ENCODE results near the gene CHCHD6. TPM values are rescaled to one million over a fixed set of nuclear protein-coding genes. Genes with fewer than 3 reads are reported as not detected.

CHCHD6 gene
- total and polyA plus RNA-seq, 2 donors (not counting 3 experiments of a cell fraction or from before 2014, with no cell fraction given) = 8.4 to 10.1 TPM

DNA sequence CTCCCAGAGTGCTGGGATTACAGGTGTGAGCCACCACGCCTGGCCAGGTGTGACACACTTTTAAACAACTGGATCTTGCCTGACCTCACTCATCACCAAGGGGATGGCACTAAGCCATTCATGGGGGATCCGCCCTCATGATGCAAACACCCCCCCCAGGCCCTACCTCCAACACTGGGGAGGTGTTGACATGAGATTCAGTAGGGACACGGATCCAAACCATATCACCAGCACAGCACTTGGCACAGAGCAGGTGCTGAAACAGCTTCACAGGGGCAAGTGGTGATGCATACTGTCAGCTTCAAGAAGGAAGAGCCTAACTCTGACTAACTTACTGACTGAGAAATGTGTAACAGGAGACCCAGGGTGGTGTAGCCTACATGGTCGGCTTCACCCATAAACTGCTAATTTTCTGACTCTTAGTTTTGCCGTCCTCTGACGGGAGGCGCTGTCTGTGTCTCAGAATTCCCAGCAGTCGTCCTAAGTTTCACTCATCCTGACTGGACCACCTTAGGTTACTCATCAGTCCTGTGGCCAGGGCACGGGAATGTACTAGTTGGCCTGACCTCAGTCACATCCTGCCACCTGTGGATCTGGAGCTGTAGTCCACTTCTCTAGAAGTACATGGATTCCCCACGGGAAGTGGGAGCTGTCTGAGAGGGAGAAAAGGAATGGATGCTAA lies 197.0 kb downstream of the CHCHD6 start:
- no TSS peak for BruUV-seq (replicated peaks)
- CTCF ChIA-PET = interaction anchor here (0.8 kb wide), 1 partner anchor 14 kb away, joined by 3 read pairs; no protein-coding TSS in a partner anchor
- no peaks in the 10 kb centered on the region for H3K9me3 ChIP-seq (replicated peaks; ENCODE audit: control insufficient read depth, insufficient read depth, low read length)
- no peak for DNase-seq (ENCODE audit: low read depth, low spot score)
- dilution Hi-C loops (cut with MboI; ENCODE audit: extremely low pct_ligation_motif_present, low sequenced_read_pairs) (no loop called here), intact Hi-C loops (cut with micrococcal nuclease) (no loop called here)
- no peak overlapping the region for H3K4me3 ChIP-seq (replicated peaks in 1 of 3; ENCODE audit: insufficient read depth in 1 of 3, low read depth in 1 of 3, low read length in 3 of 3)
- peaks cover 19 to 37% of the 10 kb centered on the region in 2 experiments for H3K27me3 ChIP-seq (ENCODE audit: control insufficient read depth in 2 of 2, insufficient read depth in 2 of 2, low read length in 2 of 2)
- H3K4me1 ChIP-seq (ENCODE audit: control insufficient read depth, extremely low read depth, insufficient read depth, low read length) = no peaks in the 10 kb centered on the region
- no peak overlapping the region for H3K9ac ChIP-seq (replicated peaks; ENCODE audit: extremely low read depth, insufficient read depth, low read length)
- POLR2A ChIA-PET = no interaction called here
- no peaks in the 10 kb centered on the region for H3K79me2 ChIP-seq (ENCODE audit: control insufficient read depth, insufficient read depth, low read length)
- H4K20me1 ChIP-seq (replicated peaks; ENCODE audit: control insufficient read depth, extremely low read depth, insufficient read depth, low read length) = no peaks in the 10 kb centered on the region
- H3K27ac ChIP-seq (ENCODE audit: insufficient read depth, low read depth, low read length) = no peak overlapping the region
- no peaks in the 10 kb centered on the region for H3K36me3 ChIP-seq (ENCODE audit: control insufficient read depth in 2 of 2, extremely low read depth in 1 of 2, insufficient read depth in 2 of 2, low read length in 2 of 2)
- H3K4me2 ChIP-seq (ENCODE audit: insufficient read depth, low read length) = no peak overlapping the region
- H2AFZ ChIP-seq (ENCODE audit: low read depth, low read length) = no peak overlapping the region
- TF ChIP-seq POLR2AphosphoS5 (IDR thresholded peaks at IDR 0.05; ENCODE audit: insufficient read depth, low read depth, low read length) = no peak
- TF ChIP-seq JUN (IDR thresholded peaks at IDR 0.05; ENCODE audit: borderline replicate concordance, insufficient read depth, insufficient read length, low read depth) = no peak
- no peak for TF ChIP-seq FOS (IDR thresholded peaks at IDR 0.05; ENCODE audit: borderline replicate concordance, insufficient read depth, low read length)
- no peak for TF ChIP-seq EZH2 (IDR thresholded peaks at IDR 0.05; ENCODE audit: borderline replicate concordance, low read depth, low read length, severe bottlenecking)
- TF ChIP-seq MYC (IDR thresholded peaks at IDR 0.05; ENCODE audit: low read depth, low read length) = no peak
- no peak for TF ChIP-seq POLR2A (IDR thresholded peaks at IDR 0.05; ENCODE audit: low read depth, low read length)
- TF ChIP-seq, protein P1, sequence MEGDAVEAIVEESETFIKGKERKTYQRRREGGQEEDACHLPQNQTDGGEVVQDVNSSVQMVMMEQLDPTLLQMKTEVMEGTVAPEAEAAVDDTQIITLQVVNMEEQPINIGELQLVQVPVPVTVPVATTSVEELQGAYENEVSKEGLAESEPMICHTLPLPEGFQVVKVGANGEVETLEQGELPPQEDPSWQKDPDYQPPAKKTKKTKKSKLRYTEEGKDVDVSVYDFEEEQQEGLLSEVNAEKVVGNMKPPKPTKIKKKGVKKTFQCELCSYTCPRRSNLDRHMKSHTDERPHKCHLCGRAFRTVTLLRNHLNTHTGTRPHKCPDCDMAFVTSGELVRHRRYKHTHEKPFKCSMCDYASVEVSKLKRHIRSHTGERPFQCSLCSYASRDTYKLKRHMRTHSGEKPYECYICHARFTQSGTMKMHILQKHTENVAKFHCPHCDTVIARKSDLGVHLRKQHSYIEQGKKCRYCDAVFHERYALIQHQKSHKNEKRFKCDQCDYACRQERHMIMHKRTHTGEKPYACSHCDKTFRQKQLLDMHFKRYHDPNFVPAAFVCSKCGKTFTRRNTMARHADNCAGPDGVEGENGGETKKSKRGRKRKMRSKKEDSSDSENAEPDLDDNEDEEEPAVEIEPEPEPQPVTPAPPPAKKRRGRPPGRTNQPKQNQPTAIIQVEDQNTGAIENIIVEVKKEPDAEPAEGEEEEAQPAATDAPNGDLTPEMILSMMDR (IDR thresholded peaks at IDR 0.05; ENCODE audit: extremely low read depth in 1 of 2, insufficient read depth in 1 of 2, low read depth in 1 of 2, low read length in 2 of 2) = no peak
- TF ChIP-seq GATA2 (IDR thresholded peaks at IDR 0.05; ENCODE audit: insufficient read depth, insufficient read length, low read depth, low read length) = no peak
- TF ChIP-seq, protein P2, sequence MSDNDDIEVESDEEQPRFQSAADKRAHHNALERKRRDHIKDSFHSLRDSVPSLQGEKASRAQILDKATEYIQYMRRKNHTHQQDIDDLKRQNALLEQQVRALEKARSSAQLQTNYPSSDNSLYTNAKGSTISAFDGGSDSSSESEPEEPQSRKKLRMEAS (IDR thresholded peaks at IDR 0.05; ENCODE audit: insufficient read depth, insufficient read length) = no peak
- H3K9me1 ChIP-seq (replicated peaks; ENCODE audit: control insufficient read depth, extremely low read depth, insufficient read depth, low read length) = no peaks in the 10 kb centered on the region
- no peak for FAIRE-seq

Measured in endothelial cell of umbilical vein (primary cell).